OCI-LY7 (cell line): ENCODE data around the gene CNGA2. TPM values are rescaled to one million over a fixed set of nuclear protein-coding genes. Genes with fewer than 3 reads are reported as not detected.

ENCODE experiments used
- Bru-seq: library from RNA; stranded (reverse); fragments of 400-500 nt; gene quantifications from one replicate; lab custom pipeline; 2021; lab: Mats Ljungman, UMichigan
- BruChase-seq, 2 experiments: library from RNA; stranded (reverse); fragments of 400-500 nt; gene quantifications; one replicate each; lab custom pipeline; 2021; lab: Mats Ljungman, UMichigan
- BruUV-seq: library from RNA; stranded (reverse); fragments of 400-500 nt; replicated peaks from 2 replicates; lab custom pipeline; 2021; lab: Mats Ljungman, UMichigan
- CTCF ChIA-PET: fragments of 300-600 bp; sonication (Branson Sonifier 250); formaldehyde crosslinking; loops from one replicate; lab custom pipeline; 2022; ENCODE audit warnings: antibody characterized with exemption; ENCODE audit not compliant: unreplicated experiment; lab: Charles Lee
- POLR2A ChIA-PET: fragments of 300-600 bp; sonication (Branson Sonifier 250); formaldehyde crosslinking; loops from one replicate; lab custom pipeline; 2022; ENCODE audit warnings: antibody characterized with exemption; lab: Charles Lee
- DNase-seq: peaks from one replicate; pipeline ENCODE4 v3.0.0-alpha.2; 2015; ENCODE audit warnings: low spot score
- H2AFZ ChIP-seq: fragments of 200-600 bp; sonication (generic), shearing (Covaris generic); 2 replicates; pipeline ENCODE4 v1.6.1; 2014; ENCODE audit warnings: mild to moderate bottlenecking, antibody characterized with exemption, low read length, moderate library complexity
- H3K27ac ChIP-seq: fragments of 200-600 bp; sonication (generic); 2 replicates; pipeline ENCODE4 v1.5.1; 2014; ENCODE audit warnings: mixed run types, low read depth, mild to moderate bottlenecking, moderate library complexity, low read length, inconsistent platforms; ENCODE audit not compliant: poor library complexity, severe bottlenecking
- H3K36me3 ChIP-seq: fragments of 200-600 bp; sonication (generic); 2 replicates; pipeline ENCODE4 v1.6.1; 2014; ENCODE audit warnings: mild to moderate bottlenecking, antibody characterized with exemption, low read length, moderate library complexity, mixed read lengths; ENCODE audit not compliant: insufficient read depth
- H3K4me1 ChIP-seq: fragments of 200-600 bp; sonication (generic); 2 replicates; pipeline ENCODE4 v1.5.1; 2014; ENCODE audit warnings: mild to moderate bottlenecking, low read length; ENCODE audit not compliant: insufficient read depth, poor library complexity, severe bottlenecking
- H3K4me2 ChIP-seq: fragments of 200-600 bp; sonication (generic); 2 replicates; pipeline ENCODE4 v1.6.1; 2014; ENCODE audit warnings: mild to moderate bottlenecking, low read length
- H3K4me3 ChIP-seq: fragments of 200-600 bp; sonication (generic); 2 replicates; pipeline ENCODE4 v1.5.1; 2014; ENCODE audit warnings: mild to moderate bottlenecking, low read depth, low read length; ENCODE audit not compliant: poor library complexity, severe bottlenecking
- H3K79me2 ChIP-seq: fragments of 200-600 bp; sonication (generic); 2 replicates; pipeline ENCODE4 v1.6.1; 2016; ENCODE audit warnings: low read depth, mild to moderate bottlenecking, low read length, moderate library complexity, mixed read lengths; ENCODE audit not compliant: insufficient read depth
- H3K9me2 ChIP-seq: fragments of 200-600 bp; sonication (generic); 2 replicates; pipeline ENCODE4 v1.6.1; 2016; ENCODE audit warnings: mild to moderate bottlenecking, low read length, mixed read lengths; ENCODE audit not compliant: insufficient read depth
- H3K9me3 ChIP-seq: fragments of 200-600 bp; sonication (generic); 2 replicates; pipeline ENCODE4 v1.6.1; 2014; ENCODE audit warnings: mild to moderate bottlenecking, mixed run types, low read length, mixed read lengths
- H4K20me1 ChIP-seq: fragments of 200-600 bp; sonication (generic); 2 replicates; pipeline ENCODE4 v1.6.1; 2014; ENCODE audit warnings: mild to moderate bottlenecking, antibody characterized with exemption, low read length, moderate library complexity, mixed read lengths; ENCODE audit not compliant: insufficient read depth
- CTCF ChIP-seq: fragments of 200-600 bp; sonication (generic); conservative IDR thresholded peaks from 2 replicates; pipeline ENCODE4 v1.5.1; 2014; ENCODE audit warnings: mild to moderate bottlenecking, antibody characterized with exemption, low read length, moderate library complexity, mixed read lengths
- EZH2phosphoT487 ChIP-seq: fragments of 200-600 bp; sonication (generic); IDR thresholded peaks from 2 replicates; pipeline ENCODE4 v1.6.1; 2018; ENCODE audit warnings: low read depth, borderline replicate concordance, mild to moderate bottlenecking, mixed run types, antibody characterized with exemption, low read length, moderate library complexity, mixed read lengths
- intact Hi-C: fragments of 100-400 bp; cut with micrococcal nuclease; formaldehyde crosslinking; loops from one replicate; pipeline ENCODE4 v1.10.0; 2022; ENCODE audit not compliant: unreplicated experiment
- long read RNA-seq: library from polyadenylated mRNA; stranded (forward); transcript quantifications from one replicate; pipeline ENCODE4 v2.0.0, GENCODE V29; 2022
- total RNA-seq, 2 experiments: library from RNA; depleted of rRNA in 1 of 2; stranded (reverse); fragments of >200 nt in 1 of 2; shearing (Covaris generic) in 1 of 2; gene quantifications; 2 replicates each; pipeline ENCODE4 v1.2.3, GENCODE V29; 2014 to 2022

CNGA2 gene
- not detected in 2 replicates for total RNA-seq (2014; rRNA removed; shearing (Covaris generic))
- not detected in 2 replicates for total RNA-seq (2022)
- Bru-seq, nascent RNA, result not detected
- BruChase-seq, experiment 1, labeled RNA remaining after a 6-hour chase, result not detected
- not detected for BruChase-seq, experiment 2, labeled RNA remaining after a 2-hour chase
- long read RNA-seq, result 0 reads

- H4K20me1 ChIP-seq, result no peaks in the 10 kb centered on the region
- CTCF ChIA-PET, result no interaction called here
- BruUV-seq, result no TSS peak
- H3K4me3 ChIP-seq, result no peak within 1 kb of the TSS
- no peaks in the 10 kb centered on the region for H3K9me3 ChIP-seq
- no peaks in the 10 kb centered on the region for H3K9me2 ChIP-seq
- no peak for DNase-seq
- TF ChIP-seq CTCF (no peak), EZH2phosphoT487 (no peak)
- no peak within 1 kb of the TSS for H2AFZ ChIP-seq
- H3K4me2 ChIP-seq, result no peak within 1 kb of the TSS
- POLR2A ChIA-PET, result no interaction called here
- H3K79me2 ChIP-seq, result no peaks in the 10 kb centered on the region
- H3K36me3 ChIP-seq, result no peaks in the 10 kb centered on the region
- intact Hi-C loops, result no loop called here
- no peaks in the 10 kb centered on the region for H3K4me1 ChIP-seq
- no peak within 1 kb of the TSS for H3K27ac ChIP-seq
Measured at GRCh38 chrX:151734446-151734845, at the start of gene CNGA2. Gene CNGA2 (plus strand): TSS chrX:151734746. CDS start chrX:151738484, 3,738 bp downstream.

GRCh38 chrX:151687635-151688034 lies 46.9 kb upstream of the CNGA2 start:
- intact Hi-C loops, result no loop called here
- H2AFZ ChIP-seq, result no peak overlapping the region
- H3K79me2 ChIP-seq, result no peaks in the 10 kb centered on the region
- H3K4me1 ChIP-seq, result no peaks in the 10 kb centered on the region
- ChIA-PET POLR2A (no interaction called here), CTCF (no interaction called here)
- no peak overlapping the region for H3K4me2 ChIP-seq
- no peak overlapping the region for H3K4me3 ChIP-seq
- no peaks in the 10 kb centered on the region for H3K9me3 ChIP-seq
- BruUV-seq, result no TSS peak
- TF ChIP-seq EZH2phosphoT487, result no peak
- no peak for TF ChIP-seq CTCF
- no peaks in the 10 kb centered on the region for H4K20me1 ChIP-seq
- H3K36me3 ChIP-seq, result no peaks in the 10 kb centered on the region
- no peaks in the 10 kb centered on the region for H3K9me2 ChIP-seq
- DNase-seq, result no peak
- H3K27ac ChIP-seq, result no peak overlapping the region

GRCh38 chrX:151688695-151689094 lies 45.9 kb upstream of the CNGA2 start:
- Histone ChIP-seq H3K27ac (no peak overlapping the region), H3K79me2 (no peaks in the 10 kb centered on the region), H3K4me3 (no peak overlapping the region), H3K36me3 (no peaks in the 10 kb centered on the region), H3K9me2 (no peaks in the 10 kb centered on the region), H3K9me3 (no peaks in the 10 kb centered on the region), H4K20me1 (no peaks in the 10 kb centered on the region), H3K4me1 (no peaks in the 10 kb centered on the region), H2AFZ (no peak overlapping the region), H3K4me2 (no peak overlapping the region)
- POLR2A ChIA-PET, result no interaction called here
- no peak for DNase-seq
- CTCF ChIA-PET, result no interaction called here
- TF ChIP-seq CTCF, result no peak
- TF ChIP-seq EZH2phosphoT487, result no peak
- intact Hi-C loops, result no loop called here
- no TSS peak for BruUV-seq
